Natural killer cell (primary cell): Measurements from ENCODE around the gene LLCFC1. TPM values are rescaled to one million over a fixed set of nuclear protein-coding genes. Genes with fewer than 3 reads are reported as not detected.

Experiments used
- ATAC-seq, 3 donors: fragments of 150-1000 bp in 2 of 3; fragments of 200-7000 bp in 1 of 3; cut with Tn5 transposase; 1 replicate in 1 of 3; 2 replicates in 2 of 3; pipeline ENCODE4 v1.10.0; 2021; ENCODE audit warnings: mild to moderate bottlenecking in 2 of 3, moderate library complexity in 2 of 3
- DNase-seq, 2 donors: peaks; one replicate each; pipeline versions ENCODE4 v3.0.0 to v3.0.0-alpha.2; 2013 to 2021; ENCODE audit warnings: mixed read lengths in 1 of 2
- H3K27ac ChIP-seq: one replicate; pipeline ENCODE4 v1.5.1; 2013; ENCODE audit warnings: mild to moderate bottlenecking, low read length
- H3K27me3 ChIP-seq: one replicate; pipeline ENCODE4 v1.6.1; 2013; ENCODE audit warnings: low read length; ENCODE audit not compliant: control insufficient read depth, insufficient read depth
- H3K36me3 ChIP-seq: one replicate; pipeline ENCODE4 v1.6.1; 2013; ENCODE audit warnings: low read length; ENCODE audit not compliant: control insufficient read depth, insufficient read depth
- H3K4me1 ChIP-seq: one replicate; pipeline ENCODE4 v1.6.1; 2013; ENCODE audit warnings: low read length; ENCODE audit not compliant: control insufficient read depth, insufficient read depth
- H3K4me3 ChIP-seq: one replicate; pipeline ENCODE4 v1.5.1; 2013; ENCODE audit warnings: low read length
- H3K9me3 ChIP-seq: one replicate; pipeline ENCODE4 v1.6.1; 2013; ENCODE audit warnings: low read length; ENCODE audit not compliant: control insufficient read depth, insufficient read depth
- H3K27ac Mint-ChIP-seq, 2 donors: one replicate each; pipeline ENCODE4 v1.8.0; 2022; ENCODE audit warnings: mild to moderate bottlenecking in 2 of 2, mixed read lengths in 2 of 2, moderate library complexity in 1 of 2
- H3K27me3 Mint-ChIP-seq, 2 donors: one replicate each; pipeline ENCODE4 v1.8.0; 2022; ENCODE audit warnings: low read depth in 2 of 2, mixed read lengths in 2 of 2
- H3K36me3 Mint-ChIP-seq: one replicate; pipeline ENCODE4 v1.8.0; 2022; ENCODE audit warnings: mixed read lengths
- H3K4me1 Mint-ChIP-seq, 2 donors: one replicate each; pipeline ENCODE4 v1.8.0; 2022; ENCODE audit warnings: mixed read lengths in 2 of 2
- H3K4me3 Mint-ChIP-seq: one replicate; pipeline ENCODE4 v1.8.0; 2022; ENCODE audit warnings: mild to moderate bottlenecking, moderate library complexity, mixed read lengths
- H3K9me3 Mint-ChIP-seq, 2 donors: one replicate each; pipeline ENCODE4 v1.8.0; 2022; ENCODE audit warnings: mixed read lengths in 2 of 2
- WGBS: methylation state at CpG from one replicate; pipeline ENCODE4 v1.1.7; 2013; ENCODE audit warnings: missing lambda C conversion rate; ENCODE audit not compliant: insufficient coverage; 5-methylcytosine and 5-hydroxymethylcytosine counted together
- intact Hi-C: fragments of 100-400 bp; cut with micrococcal nuclease; formaldehyde crosslinking; loops from one replicate; pipeline ENCODE4 v1.14.2; 2022
- total RNA-seq, 4 donors: library from RNA; stranded (reverse); fragments of 120-200 nt in 1 of 4; gene quantifications; one replicate each; pipeline versions ENCODE4 v1.2.3 to v1.2.4, GENCODE V29; 2013 to 2022
- TF ChIP-seq, protein P1 (sequence below): fragments of 200-600 bp; IDR thresholded peaks from one replicate; pipeline ENCODE4 v1.8.0; 2022; ENCODE audit warnings: antibody characterized with exemption

Gene LLCFC1
- total RNA-seq, 3 donors from 2014 or later (not counting 1 experiment from before 2014, with no cell fraction given): not detected

DNA sequence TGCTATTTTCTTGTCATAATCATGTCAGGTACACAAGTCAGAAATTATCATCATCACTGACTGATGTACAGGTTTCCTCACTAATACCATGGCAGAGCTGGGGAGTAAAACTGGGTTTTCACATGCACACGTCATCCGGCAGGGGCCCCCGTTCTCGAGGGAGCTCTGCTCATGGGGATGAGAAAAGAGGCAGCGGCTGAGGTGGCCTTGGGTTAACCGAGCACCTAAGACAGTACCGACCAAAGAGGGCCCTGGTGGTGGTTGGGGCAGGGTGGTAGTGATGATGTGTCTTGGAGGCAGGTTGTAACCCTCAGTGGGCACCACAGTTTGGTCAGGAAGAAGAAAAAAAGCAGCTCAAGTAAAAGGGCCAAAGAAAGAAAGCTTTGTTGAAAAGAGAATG is 41.6 kb upstream of the LLCFC1 start:
- intact Hi-C loops: no loop called here
- WGBS: 94% methylated on average over 7 of the region's 7 CpGs
- Mint-ChIP-seq H3K4me1 (no peaks in the 10 kb centered on the region), H3K4me3 (no peak overlapping the region), H3K36me3 (no peaks in the 10 kb centered on the region), H3K27me3 (peaks cover 0 to 20% of the 10 kb centered on the region in 2 donors), H3K27ac (no peak overlapping the region), H3K9me3 (no peaks in the 10 kb centered on the region)
- Histone ChIP-seq H3K27me3 (no peaks in the 10 kb centered on the region), H3K36me3 (no peaks in the 10 kb centered on the region), H3K4me1 (no peaks in the 10 kb centered on the region), H3K9me3 (no peaks in the 10 kb centered on the region), H3K4me3 (no peak overlapping the region), H3K27ac (no peak overlapping the region)
- DNase-seq: no peak
- TF ChIP-seq, protein P1, sequence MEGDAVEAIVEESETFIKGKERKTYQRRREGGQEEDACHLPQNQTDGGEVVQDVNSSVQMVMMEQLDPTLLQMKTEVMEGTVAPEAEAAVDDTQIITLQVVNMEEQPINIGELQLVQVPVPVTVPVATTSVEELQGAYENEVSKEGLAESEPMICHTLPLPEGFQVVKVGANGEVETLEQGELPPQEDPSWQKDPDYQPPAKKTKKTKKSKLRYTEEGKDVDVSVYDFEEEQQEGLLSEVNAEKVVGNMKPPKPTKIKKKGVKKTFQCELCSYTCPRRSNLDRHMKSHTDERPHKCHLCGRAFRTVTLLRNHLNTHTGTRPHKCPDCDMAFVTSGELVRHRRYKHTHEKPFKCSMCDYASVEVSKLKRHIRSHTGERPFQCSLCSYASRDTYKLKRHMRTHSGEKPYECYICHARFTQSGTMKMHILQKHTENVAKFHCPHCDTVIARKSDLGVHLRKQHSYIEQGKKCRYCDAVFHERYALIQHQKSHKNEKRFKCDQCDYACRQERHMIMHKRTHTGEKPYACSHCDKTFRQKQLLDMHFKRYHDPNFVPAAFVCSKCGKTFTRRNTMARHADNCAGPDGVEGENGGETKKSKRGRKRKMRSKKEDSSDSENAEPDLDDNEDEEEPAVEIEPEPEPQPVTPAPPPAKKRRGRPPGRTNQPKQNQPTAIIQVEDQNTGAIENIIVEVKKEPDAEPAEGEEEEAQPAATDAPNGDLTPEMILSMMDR: no peak
- no peak for ATAC-seq

DNA sequence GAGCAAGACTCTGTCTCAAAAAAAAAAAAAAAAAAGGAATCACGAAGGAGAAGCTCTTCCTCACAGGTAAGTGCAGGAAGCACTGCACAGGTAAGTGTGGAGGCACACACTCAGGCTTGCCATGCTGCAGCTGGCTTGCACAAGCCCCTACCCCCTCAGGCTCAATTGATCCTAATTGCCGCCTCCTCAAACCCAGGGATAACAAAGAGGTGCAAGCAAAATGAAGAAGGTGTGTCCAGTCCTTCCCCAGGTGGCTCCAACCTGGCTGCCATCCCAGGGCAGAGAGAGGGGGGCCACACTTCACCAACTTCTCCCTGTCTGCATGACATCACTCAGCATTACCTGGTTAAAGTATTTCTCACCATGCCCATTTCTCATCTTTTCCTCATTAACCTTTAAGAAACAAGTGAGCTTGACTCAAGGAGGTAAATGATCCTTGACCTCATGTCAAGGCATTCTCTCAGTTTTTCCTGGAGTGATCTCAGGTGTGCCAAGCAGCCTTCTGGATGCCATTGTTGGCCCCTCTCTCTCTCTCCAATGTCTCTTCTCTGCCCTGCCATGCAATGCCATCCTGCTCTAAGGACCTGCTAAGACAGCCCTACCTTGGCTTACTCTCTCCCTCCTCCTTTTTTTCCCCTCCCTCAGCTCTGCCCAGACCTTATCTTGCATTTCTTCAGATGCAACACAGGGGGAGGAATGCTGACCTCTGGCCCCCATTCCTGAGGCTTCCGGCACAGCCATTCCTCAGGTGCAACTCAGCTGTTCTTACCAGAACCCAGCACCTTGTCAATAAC is 40.7 kb upstream of the LLCFC1 start:
- WGBS: 100% methylated on average over 2 of the region's 3 CpGs

DNA sequence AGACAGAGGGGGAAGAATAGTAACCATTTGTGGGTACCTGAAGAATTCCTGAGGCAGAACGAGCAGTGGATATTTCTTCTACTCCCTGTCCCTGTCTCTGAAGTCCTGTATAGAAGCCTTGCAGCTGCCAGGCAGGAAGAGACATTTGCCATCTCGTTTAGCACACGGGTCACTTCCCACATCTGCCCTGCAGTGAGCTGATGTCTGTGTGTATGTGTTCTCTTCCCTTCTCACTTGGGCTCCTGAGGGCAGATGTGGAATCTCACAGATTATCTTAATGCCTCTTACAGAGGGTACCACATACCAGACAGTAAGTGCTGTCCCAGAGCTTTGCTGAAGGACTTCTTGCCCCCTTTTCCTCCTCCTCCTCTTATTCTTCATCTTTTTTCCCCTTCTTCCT is 39.6 kb upstream of the LLCFC1 start:
- intact Hi-C loops: no loop called here
- DNase-seq (no peak), ATAC-seq (no peak)
- Mint-ChIP-seq H3K27me3 (peaks cover 0 to 23% of the 10 kb centered on the region in 2 donors), H3K4me3 (no peak overlapping the region), H3K9me3 (no peaks in the 10 kb centered on the region), H3K36me3 (no peaks in the 10 kb centered on the region), H3K4me1 (no peaks in the 10 kb centered on the region), H3K27ac (no peak overlapping the region)
- no peaks in the 10 kb centered on the region for H3K36me3 ChIP-seq
- no peak overlapping the region for H3K27ac ChIP-seq
- no peaks in the 10 kb centered on the region for H3K27me3 ChIP-seq
- H3K9me3 ChIP-seq: no peaks in the 10 kb centered on the region
- TF ChIP-seq, protein P1: no peak
- H3K4me1 ChIP-seq: no peaks in the 10 kb centered on the region
- no peak overlapping the region for H3K4me3 ChIP-seq
- WGBS: 21% methylated on average over 3 of the region's 3 CpGs

More for the DNA sequence above, 40.7 kb upstream of the LLCFC1 start:
- H3K36me3 ChIP-seq: no peaks in the 10 kb centered on the region
- no peak overlapping the region for H3K27ac ChIP-seq
- no peak for ATAC-seq
- H3K9me3 ChIP-seq: no peaks in the 10 kb centered on the region
- Mint-ChIP-seq H3K9me3 (no peaks in the 10 kb centered on the region), H3K36me3 (no peaks in the 10 kb centered on the region), H3K4me3 (no peak overlapping the region), H3K27ac (no peak overlapping the region), H3K4me1 (no peaks in the 10 kb centered on the region), H3K27me3 (peaks cover 0 to 23% of the 10 kb centered on the region in 2 donors)
- no peaks in the 10 kb centered on the region for H3K4me1 ChIP-seq
- no peaks in the 10 kb centered on the region for H3K27me3 ChIP-seq
- H3K4me3 ChIP-seq: no peak overlapping the region
- intact Hi-C loops: no loop called here
- TF ChIP-seq, protein P1: no peak
- no peak for DNase-seq
